HFF-Myc (cell line): ENCODE results near the gene PRKD1.

Experiments
- DNase-seq: peaks from one replicate; pipeline ENCODE4 v3.0.0-alpha.2; 2011; ENCODE audit warnings: low read depth; ENCODE audit errors: extremely low read depth
- H3K4me3 ChIP-seq: replicated peaks from 2 replicates; pipeline ENCODE4 v1.5.1; 2011; ENCODE audit warnings: low read depth, mild to moderate bottlenecking, control low read depth, low read length
- CTCF ChIP-seq: IDR thresholded peaks from 2 replicates; pipeline ENCODE4 v1.5.1; 2012; ENCODE audit warnings: mild to moderate bottlenecking, low read depth, low read length, control low read depth; ENCODE audit errors: missing control alignments

PRKD1 gene

GRCh38 chr14:29817767-29818405 lies 109.8 kb downstream of the PRKD1 start:
- no peak for TF ChIP-seq CTCF
- no peak overlapping the region for H3K4me3 ChIP-seq
- no peak for DNase-seq

GRCh38 chr14:29815016-29815674 lies 112.5 kb downstream of the PRKD1 start:
- H3K4me3 ChIP-seq, result no peak overlapping the region
- DNase-seq, result no peak

GRCh38 chr14:29814156-29815015 lies 113.3 kb downstream of the PRKD1 start:
- TF ChIP-seq CTCF, result no peak
- DNase-seq, result no peak
- no peak overlapping the region for H3K4me3 ChIP-seq

More at GRCh38 chr14:29815016-29815674, 112.5 kb downstream of the PRKD1 start:
- no peak for TF ChIP-seq CTCF

- no peak for TF ChIP-seq CTCF
- no peak overlapping the region for H3K4me3 ChIP-seq
- peak; percentile 45 for DNase-seq
Measured at GRCh38 chr14:29810682-29811081, 117.0 kb downstream of the PRKD1 start.

GRCh38 chr14:29810064-29810463 lies 117.6 kb downstream of the PRKD1 start:
- DNase-seq, result no peak
- no peak overlapping the region for H3K4me3 ChIP-seq
- TF ChIP-seq CTCF, result no peak

GRCh38 chr14:29806124-29806517 lies 121.5 kb downstream of the PRKD1 start:
- DNase-seq, result no peak
- H3K4me3 ChIP-seq, result no peak overlapping the region
- no peak for TF ChIP-seq CTCF
